T-cell (primary cell): ENCODE measurements around the gene NRP1. TPM values are rescaled to one million over a fixed set of nuclear protein-coding genes. Genes with fewer than 3 reads are reported as not detected.

ENCODE experiments used
- ATAC-seq, 4 experiments: fragments of 200-7000 bp in 3 of 4; fragments of 150-1000 bp in 1 of 4; cut with Tn5 transposase; replicated peaks in 1 of 4; 1 replicate in 3 of 4; 2 replicates in 1 of 4; pipeline ENCODE4 v1.10.0; 2021; ENCODE audit warnings: moderate library complexity in 3 of 4, mild to moderate bottlenecking in 2 of 4, moderate number of reproducible peaks in 1 of 4
- CTCF ChIA-PET, 2 donors: fragments of 300-600 bp; sonication (Branson Sonifier 250); formaldehyde crosslinking; loops; one replicate each; lab custom pipeline; 2022; ENCODE audit warnings: antibody characterized with exemption in 2 of 2; lab: Charles Lee
- POLR2A ChIA-PET, 2 donors: fragments of 300-600 bp; sonication (Branson Sonifier 250); formaldehyde crosslinking; loops; one replicate each; lab custom pipeline; 2022; ENCODE audit warnings: antibody characterized with exemption in 2 of 2; lab: Charles Lee
- DNase-seq, 35 experiments: peaks; one replicate each; pipeline versions ENCODE4 v3.0.0 to v3.0.0-alpha.2; 2013 to 2023
- H3K27ac ChIP-seq: one replicate; pipeline ENCODE4 v1.5.1; 2013; ENCODE audit warnings: low read length
- H3K27me3 ChIP-seq, 2 experiments: replicated peaks in 1 of 2; 1 replicate in 1 of 2; 2 replicates in 1 of 2; pipeline versions ENCODE4 v1.6.1 to v1.7.0; 2013; ENCODE audit warnings: low read length in 1 of 2, mixed read lengths in 1 of 2; ENCODE audit not compliant: control insufficient read depth in 2 of 2, insufficient read depth in 2 of 2; ENCODE audit errors: extremely low read depth in 1 of 2
- H3K36me3 ChIP-seq, 2 donors: 1 replicate in 1 of 2; 2 replicates in 1 of 2; pipeline versions ENCODE4 v1.6.1 to v1.7.0; 2013; ENCODE audit warnings: low read length in 1 of 2; ENCODE audit not compliant: control insufficient read depth in 2 of 2, insufficient read depth in 1 of 2; ENCODE audit errors: extremely low read depth in 1 of 2
- H3K4me1 ChIP-seq, 2 experiments: 1 replicate in 1 of 2; 2 replicates in 1 of 2; pipeline versions ENCODE4 v1.6.1 to v1.7.0; 2013; ENCODE audit warnings: low read length in 2 of 2, mixed read lengths in 1 of 2; ENCODE audit not compliant: insufficient read depth in 2 of 2, control insufficient read depth in 1 of 2; ENCODE audit errors: extremely low read depth in 1 of 2
- H3K4me3 ChIP-seq, 2 donors: 1 replicate in 1 of 2; 2 replicates in 1 of 2; pipeline versions ENCODE4 v1.5.1 to v1.7.0; 2013; ENCODE audit warnings: mild to moderate bottlenecking in 2 of 2, low read length in 1 of 2, moderate library complexity in 1 of 2; ENCODE audit not compliant: control insufficient read depth in 1 of 2; ENCODE audit errors: extremely low read depth in 1 of 2
- H3K9me3 ChIP-seq: 2 replicates; pipeline ENCODE4 v1.7.0; 2013
- H3K27ac Mint-ChIP-seq, 2 donors: one replicate each; pipeline ENCODE4 v1.8.0; 2020 to 2021; ENCODE audit warnings: mild to moderate bottlenecking in 2 of 2, mixed read lengths in 2 of 2
- H3K27me3 Mint-ChIP-seq, 2 donors: one replicate each; pipeline ENCODE4 v1.8.0; 2021 to 2022; ENCODE audit warnings: mixed read lengths in 2 of 2
- H3K36me3 Mint-ChIP-seq: one replicate; pipeline ENCODE4 v1.8.0; 2021; ENCODE audit warnings: mixed read lengths
- H3K4me1 Mint-ChIP-seq, 3 donors: one replicate each; pipeline ENCODE4 v1.8.0; 2020 to 2022; ENCODE audit warnings: mixed read lengths in 3 of 3, mild to moderate bottlenecking in 1 of 3
- H3K4me3 Mint-ChIP-seq, 3 donors: one replicate each; pipeline ENCODE4 v1.8.0; 2020 to 2022; ENCODE audit warnings: mild to moderate bottlenecking in 3 of 3, mixed read lengths in 3 of 3, moderate library complexity in 3 of 3
- H3K9me3 Mint-ChIP-seq, 3 donors: one replicate each; pipeline ENCODE4 v1.8.0; 2020 to 2022; ENCODE audit warnings: mixed read lengths in 3 of 3
- WGBS: methylation state at CpG from one replicate; pipeline ENCODE4 v1.1.5; 2013; ENCODE audit warnings: missing lambda C conversion rate; ENCODE audit not compliant: insufficient coverage; 5-methylcytosine and 5-hydroxymethylcytosine counted together
- total RNA-seq, 35 experiments: library from RNA in 6 of 35; stranded (reverse) in 6 of 35; fragments of 120-200 nt in 1 of 35; gene quantifications; one replicate each; pipeline versions ENCODE4 v1.2.1 to v1.2.4 and lab custom pipeline; 2013 to 2026

The NRP1 gene
- total RNA-seq, 5 donors from 2014 or later (not counting 1 experiment from before 2014, with no cell fraction given), result 0.62 to 1.9 (median 1.1) TPM; not detected in 2

DNA sequence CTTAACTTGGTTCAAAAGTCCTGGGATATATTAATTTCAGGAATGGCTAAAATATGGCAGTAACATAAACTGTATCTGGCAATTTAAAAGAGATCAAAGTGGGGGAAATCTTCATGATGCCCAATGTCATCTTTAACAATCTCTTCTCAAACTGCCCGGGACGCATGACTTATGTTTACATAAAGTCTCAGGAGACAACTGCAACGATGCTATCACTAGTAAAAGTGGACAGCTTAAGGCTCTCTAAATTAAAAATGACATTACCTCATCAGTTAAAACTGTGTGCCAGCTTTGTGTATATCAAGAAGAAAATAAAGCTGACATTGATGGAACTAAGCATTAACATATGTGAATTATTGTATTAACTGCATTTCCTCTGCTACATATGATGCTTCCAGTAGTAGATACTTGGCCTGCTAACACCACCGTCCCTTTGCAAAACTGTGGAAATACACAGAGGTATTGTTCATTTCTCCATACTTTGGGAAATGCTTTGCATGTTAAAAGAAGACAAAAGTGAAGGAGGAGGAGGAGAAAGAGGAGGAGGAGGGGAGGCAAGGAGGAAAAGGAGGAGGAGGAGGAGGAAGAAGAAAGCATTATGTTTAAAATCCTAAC is 62.4 kb downstream of the NRP1 start:
- no CpG with 5 or more reads among the region's 4 CpGs for WGBS
- Histone ChIP-seq H3K27ac (no peak overlapping the region), H3K27me3 (no peaks in the 10 kb centered on the region), H3K4me3 (no peak overlapping the region), H3K9me3 (no peaks in the 10 kb centered on the region), H3K4me1 (no peaks in the 10 kb centered on the region), H3K36me3 (no peaks in the 10 kb centered on the region)
- Mint-ChIP-seq H3K4me3 (no peak overlapping the region), H3K9me3 (no peaks in the 10 kb centered on the region), H3K4me1 (peaks cover 0 to 2% (median 0%) of the 10 kb centered on the region in 3 donors), H3K27ac (no peak overlapping the region), H3K36me3 (no peaks in the 10 kb centered on the region), H3K27me3 (peaks cover 4 to 7% of the 10 kb centered on the region in 2 donors)
- ChIA-PET CTCF (interaction anchor here (0.5 to 1.0 kb wide), 2 partner anchors 38 to 79 kb away, joined by 3 to 6 read pairs; no protein-coding TSS in a partner anchor), POLR2A (no interaction called here)
- no peak for ATAC-seq
- DNase-seq, result no peak

- Histone ChIP-seq H3K27me3 (no peaks in the 10 kb centered on the region), H3K36me3 (no peaks in the 10 kb centered on the region), H3K27ac (no peak overlapping the region), H3K4me3 (no peak overlapping the region), H3K9me3 (no peaks in the 10 kb centered on the region), H3K4me1 (no peaks in the 10 kb centered on the region)
- Mint-ChIP-seq H3K4me1 (peaks cover 0 to 2% (median 0%) of the 10 kb centered on the region in 3 donors), H3K27ac (no peak overlapping the region), H3K36me3 (no peaks in the 10 kb centered on the region), H3K4me3 (no peak overlapping the region), H3K27me3 (peaks cover 4 to 5% of the 10 kb centered on the region in 2 donors), H3K9me3 (no peaks in the 10 kb centered on the region)
- no CpG with 5 or more reads among the region's 1 CpG for WGBS
- ATAC-seq (no peak), DNase-seq (no peak)
- POLR2A ChIA-PET, result no interaction called here
- CTCF ChIA-PET, result no interaction called here
Observed at GRCh38 chr10:33270971-33271370, 63.5 kb downstream of the NRP1 start.

DNA sequence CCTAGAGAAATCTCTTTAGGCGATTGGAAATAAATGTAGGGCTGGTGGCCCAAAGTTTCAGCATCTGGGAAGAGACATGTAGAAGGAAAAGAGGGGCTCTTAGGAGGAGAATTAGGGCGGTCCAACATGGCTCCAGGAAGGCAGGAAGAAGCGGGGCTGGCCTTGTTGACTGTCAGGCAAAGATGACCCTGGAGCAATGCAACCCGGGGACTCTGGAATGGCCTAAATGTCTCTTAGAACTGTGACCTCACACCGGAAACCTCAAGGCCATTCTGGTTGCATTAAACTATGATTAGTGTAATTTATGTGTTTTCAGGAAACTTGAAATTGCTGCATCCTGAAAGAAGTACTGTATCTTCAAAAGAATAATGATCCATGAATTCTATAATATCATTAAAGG is 66.8 kb downstream of the NRP1 start:
- Histone ChIP-seq H3K27ac (no peak overlapping the region), H3K36me3 (no peaks in the 10 kb centered on the region), H3K27me3 (no peaks in the 10 kb centered on the region), H3K4me3 (no peak overlapping the region), H3K9me3 (no peaks in the 10 kb centered on the region), H3K4me1 (no peaks in the 10 kb centered on the region)
- ChIA-PET CTCF (no interaction called here), POLR2A (no interaction called here)
- no peaks in the 10 kb centered on the region for H3K36me3 Mint-ChIP-seq
- no peak overlapping the region for H3K4me3 Mint-ChIP-seq
- 89% methylated on average over 5 of the region's 5 CpGs for WGBS
- ATAC-seq (no peak), DNase-seq (no peak)
- peaks cover 2 to 4% of the 10 kb centered on the region in 2 donors for H3K27me3 Mint-ChIP-seq
- no peak overlapping the region for H3K27ac Mint-ChIP-seq
- H3K9me3 Mint-ChIP-seq, result no peaks in the 10 kb centered on the region
- peaks cover 0 to 17% (median 12%) of the 10 kb centered on the region in 3 donors for H3K4me1 Mint-ChIP-seq

DNA sequence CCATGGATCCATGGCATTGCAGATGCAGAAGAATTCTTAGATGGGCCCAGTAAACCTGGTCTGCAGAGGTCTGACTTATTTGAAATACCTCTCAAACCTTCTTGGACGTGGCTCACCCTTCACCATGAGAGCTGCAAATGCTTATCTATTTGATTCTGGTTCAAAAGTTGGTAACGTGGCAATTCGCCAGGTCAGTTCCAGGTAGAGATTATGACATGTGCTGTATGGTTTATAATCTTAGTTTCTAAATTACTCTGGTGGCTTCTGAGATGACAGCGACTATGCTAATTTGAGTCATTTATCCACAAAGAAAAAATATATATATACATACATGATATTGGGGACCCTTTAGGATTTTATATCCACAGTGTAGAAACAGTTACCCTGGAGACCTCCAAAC is 68.8 kb downstream of the NRP1 start:
- H3K27ac ChIP-seq, result no peak overlapping the region
- no peaks in the 10 kb centered on the region for H3K9me3 ChIP-seq
- POLR2A ChIA-PET, result no interaction called here
- Mint-ChIP-seq H3K27me3 (no peaks in the 10 kb centered on the region), H3K4me1 (peaks cover 0 to 17% (median 12%) of the 10 kb centered on the region in 3 donors), H3K9me3 (no peaks in the 10 kb centered on the region), H3K27ac (no peak overlapping the region), H3K36me3 (no peaks in the 10 kb centered on the region), H3K4me3 (no peak overlapping the region)
- CTCF ChIA-PET, result no interaction called here
- no peak overlapping the region for H3K4me3 ChIP-seq
- no peaks in the 10 kb centered on the region for H3K4me1 ChIP-seq
- no peak for DNase-seq
- no CpG with 5 or more reads among the region's 4 CpGs for WGBS
- no peaks in the 10 kb centered on the region for H3K36me3 ChIP-seq
- no peak for ATAC-seq
- H3K27me3 ChIP-seq, result no peaks in the 10 kb centered on the region

DNA sequence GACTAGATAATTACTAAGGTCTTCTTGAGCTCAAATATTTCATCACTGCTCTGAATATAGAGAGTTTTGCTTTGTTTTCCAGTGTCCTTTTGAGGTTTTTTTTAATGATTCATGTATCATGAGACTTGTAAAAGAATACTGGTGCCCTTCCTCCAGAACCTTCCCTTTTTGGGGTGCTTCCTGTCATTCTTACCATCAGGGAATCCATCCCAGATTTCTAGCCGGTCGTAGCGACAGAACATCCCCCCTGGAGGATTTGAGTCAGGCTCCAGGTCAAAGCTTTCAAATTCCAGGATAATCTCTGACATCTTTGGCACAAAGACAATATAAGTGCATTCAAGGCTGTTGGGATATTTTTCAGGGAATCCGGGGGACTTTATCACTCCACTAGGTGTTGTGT is 71.0 kb downstream of the NRP1 start:
- no peak overlapping the region for H3K4me3 Mint-ChIP-seq
- Histone ChIP-seq H3K36me3 (no peaks in the 10 kb centered on the region), H3K9me3 (no peaks in the 10 kb centered on the region), H3K4me3 (no peak overlapping the region), H3K4me1 (no peaks in the 10 kb centered on the region), H3K27ac (no peak overlapping the region), H3K27me3 (no peaks in the 10 kb centered on the region)
- peaks cover 0 to 17% (median 12%) of the 10 kb centered on the region in 3 donors for H3K4me1 Mint-ChIP-seq
- H3K27me3 Mint-ChIP-seq, result no peaks in the 10 kb centered on the region
- ATAC-seq (no peak), DNase-seq (no peak)
- H3K36me3 Mint-ChIP-seq, result no peaks in the 10 kb centered on the region
- WGBS, result no CpG with 5 or more reads among the region's 4 CpGs
- POLR2A ChIA-PET, result interaction anchor here in 1 of 2 donors (0.6 kb wide), 1 partner anchor 304 kb away, joined by 3 read pairs; no protein-coding TSS in a partner anchor
- no peaks in the 10 kb centered on the region for H3K9me3 Mint-ChIP-seq
- no peak overlapping the region for H3K27ac Mint-ChIP-seq
- CTCF ChIA-PET, result interaction anchor here in 1 of 2 donors (0.6 kb wide), 1 partner anchor 1460 kb away, joined by 4 read pairs; no protein-coding TSS in a partner anchor

GRCh38 chr10:33262871-33263270 is 71.6 kb downstream of the NRP1 start:
- H3K36me3 Mint-ChIP-seq, result no peaks in the 10 kb centered on the region
- ATAC-seq (no peak), DNase-seq (no peak)
- H3K27me3 ChIP-seq, result no peaks in the 10 kb centered on the region
- no peaks in the 10 kb centered on the region for H3K4me1 ChIP-seq
- H3K4me3 Mint-ChIP-seq, result no peak overlapping the region
- peaks cover 0 to 17% (median 12%) of the 10 kb centered on the region in 3 donors for H3K4me1 Mint-ChIP-seq
- H3K4me3 ChIP-seq, result no peak overlapping the region
- ChIA-PET POLR2A (no interaction called here), CTCF (interaction anchor here in 1 of 2 donors (0.6 kb wide), 1 partner anchor 1459 kb away, joined by 4 read pairs; no protein-coding TSS in a partner anchor)
- no peak overlapping the region for H3K27ac ChIP-seq
- H3K9me3 Mint-ChIP-seq, result no peaks in the 10 kb centered on the region
- H3K36me3 ChIP-seq, result no peaks in the 10 kb centered on the region
- no peaks in the 10 kb centered on the region for H3K27me3 Mint-ChIP-seq
- no peak overlapping the region for H3K27ac Mint-ChIP-seq
- WGBS, result no CpG with 5 or more reads among the region's 3 CpGs
- no peaks in the 10 kb centered on the region for H3K9me3 ChIP-seq
